H1 (cell line): ENCODE measurements around the gene PRELID1. TPM values are rescaled to one million over a fixed set of nuclear protein-coding genes. Genes with fewer than 3 reads are reported as not detected.

ENCODE experiments used
- CTCF ChIA-PET: fragments of 300-600 bp; sonication (Branson Sonifier 250); formaldehyde crosslinking; loops from one replicate; lab custom pipeline; 2021; ENCODE audit not compliant: partially characterized antibody; lab: Charles Lee
- POLR2A ChIA-PET: fragments of 300-600 bp; sonication (Branson Sonifier 250); formaldehyde crosslinking; loops from one replicate; lab custom pipeline; 2021; ENCODE audit warnings: inconsistent platforms; ENCODE audit not compliant: partially characterized antibody; lab: Charles Lee
- DNase-seq, 2 experiments: peaks; one replicate each; pipeline versions ENCODE4 v3.0.0 to v3.0.0-alpha.2; 2010 to 2022; ENCODE audit warnings: low spot score in 2 of 2, low read depth in 1 of 2, mixed read lengths in 1 of 2
- FAIRE-seq: peaks from 2 replicates; lab custom pipeline; 2011; peaks lifted over from hg19 to GRCh38; lab: Jason Lieb, UNC
- H2AFZ ChIP-seq: 2 replicates; pipeline ENCODE4 v1.8.1; 2012; ENCODE audit warnings: low read length, inconsistent platforms
- H2AK5ac ChIP-seq: 2 replicates; pipeline ENCODE4 v1.6.1; 2013; ENCODE audit warnings: low read depth, low read length
- H2BK120ac ChIP-seq: replicated peaks from 2 replicates; pipeline ENCODE3; 2013; ENCODE audit warnings: low read depth, low read length, inconsistent platforms
- H2BK12ac ChIP-seq: 2 replicates; pipeline ENCODE4 v1.6.1; 2013; ENCODE audit warnings: low read depth, low read length
- H2BK15ac ChIP-seq: 2 replicates; pipeline ENCODE4 v1.6.1; 2013; ENCODE audit warnings: low read length
- H2BK20ac ChIP-seq: 2 replicates; pipeline ENCODE4 v1.6.1; 2013; ENCODE audit warnings: low read length
- H2BK5ac ChIP-seq: 2 replicates; pipeline ENCODE4 v1.6.1; 2013; ENCODE audit warnings: low read depth, low read length
- H3K14ac ChIP-seq: 2 replicates; pipeline ENCODE4 v1.6.1; 2013; ENCODE audit warnings: inconsistent platforms; ENCODE audit not compliant: insufficient read length
- H3K18ac ChIP-seq: 2 replicates; pipeline ENCODE4 v1.6.1; 2013; ENCODE audit warnings: low read length; ENCODE audit errors: extremely low read depth
- H3K23ac ChIP-seq: 2 replicates; pipeline ENCODE4 v1.6.1; 2013; ENCODE audit warnings: inconsistent platforms; ENCODE audit not compliant: insufficient read length
- H3K23me2 ChIP-seq: 2 replicates; pipeline ENCODE4 v1.6.1; 2013; ENCODE audit warnings: low read depth, low read length
- H3K27ac ChIP-seq: 2 replicates; pipeline ENCODE4 v1.6.1; 2011; ENCODE audit warnings: low read depth, low read length, inconsistent platforms
- H3K27me3 ChIP-seq, 4 experiments: replicated peaks in 1 of 4; 1 replicate in 1 of 4; 2 replicates in 3 of 4; pipeline versions ENCODE4 v1.6.1 to v1.8.1; 2011 to 2013; ENCODE audit warnings: low read length in 3 of 4, mild to moderate bottlenecking in 3 of 4, inconsistent platforms in 2 of 4, mixed read lengths in 2 of 4, moderate library complexity in 1 of 4; ENCODE audit not compliant: control insufficient read depth in 3 of 4, insufficient read depth in 3 of 4; ENCODE audit errors: extremely low read depth in 1 of 4
- H3K36me3 ChIP-seq, 4 experiments: 2 replicates each; pipeline versions ENCODE4 v1.6.1 to v1.8.1; 2011 to 2013; ENCODE audit warnings: mild to moderate bottlenecking in 4 of 4, low read length in 3 of 4, moderate library complexity in 2 of 4, control low read depth in 1 of 4, inconsistent platforms in 1 of 4; ENCODE audit not compliant: insufficient read depth in 4 of 4, control insufficient read depth in 2 of 4
- H3K4ac ChIP-seq: replicated peaks from 2 replicates; pipeline ENCODE3; 2013; ENCODE audit warnings: low read length, low read depth, mixed read lengths, inconsistent platforms; ENCODE audit not compliant: insufficient read length
- H3K4me1 ChIP-seq, 4 experiments: replicated peaks in 1 of 4; 1 replicate in 1 of 4; 2 replicates in 3 of 4; pipeline versions ENCODE4 v1.6.1 to v1.8.1; 2011 to 2013; ENCODE audit warnings: low read length in 3 of 4, inconsistent platforms in 2 of 4, mixed read lengths in 1 of 4; ENCODE audit not compliant: insufficient read depth in 4 of 4, control insufficient read depth in 3 of 4
- H3K4me2 ChIP-seq, 2 experiments: 2 replicates each; pipeline versions ENCODE4 v1.6.1 to v1.8.1; 2011 to 2013; ENCODE audit warnings: low read depth in 2 of 2, low read length in 2 of 2, control low read depth in 1 of 2, inconsistent platforms in 1 of 2, mild to moderate bottlenecking in 1 of 2; ENCODE audit not compliant: insufficient read depth in 1 of 2
- H3K4me3 ChIP-seq, 4 experiments: fragments of 200-600, 300-600 bp in 1 of 4; sonication (generic), shearing (Covaris generic), sonication (Bioruptor Twin) in 1 of 4; 2 replicates each; pipeline versions ENCODE4 v1.5.1 to v1.8.1; 2011 to 2016; ENCODE audit warnings: low read length in 4 of 4, low read depth in 3 of 4, control low read depth in 2 of 4, inconsistent platforms in 2 of 4, mild to moderate bottlenecking in 2 of 4, mixed read lengths in 1 of 4, moderate library complexity in 1 of 4; ENCODE audit not compliant: insufficient read depth in 2 of 4; ENCODE audit errors: extremely low read depth in 1 of 4
- H3K56ac ChIP-seq: replicated peaks from 2 replicates; pipeline ENCODE3; 2013; ENCODE audit warnings: low read depth, mild to moderate bottlenecking, mixed read lengths, low read length, inconsistent platforms; ENCODE audit not compliant: insufficient read length
- H3K79me1 ChIP-seq: 2 replicates; pipeline ENCODE4 v1.6.1; 2013; ENCODE audit warnings: low read depth, low read length, control low read depth
- H3K79me2 ChIP-seq, 2 experiments: 2 replicates each; pipeline versions ENCODE4 v1.6.1 to v1.8.1; 2012 to 2013; ENCODE audit warnings: low read length in 2 of 2, mild to moderate bottlenecking in 2 of 2, inconsistent platforms in 1 of 2; ENCODE audit not compliant: insufficient read depth in 2 of 2, control insufficient read depth in 1 of 2
- H3K9ac ChIP-seq, 4 experiments: replicated peaks in 1 of 4; 1 replicate in 1 of 4; 2 replicates in 3 of 4; pipeline versions ENCODE4 v1.6.1 to v1.8.1; 2011 to 2013; ENCODE audit warnings: low read depth in 3 of 4, low read length in 3 of 4, control low read depth in 2 of 4, mild to moderate bottlenecking in 2 of 4, moderate library complexity in 2 of 4, inconsistent platforms in 1 of 4; ENCODE audit errors: extremely low read depth in 1 of 4
- H3K9me3 ChIP-seq, 2 experiments: 2 replicates each; pipeline versions ENCODE4 v1.6.1 to v1.8.1; 2012 to 2013; ENCODE audit warnings: mild to moderate bottlenecking in 2 of 2, moderate library complexity in 2 of 2, control low read depth in 1 of 2, inconsistent platforms in 1 of 2, low read depth in 1 of 2, low read length in 1 of 2, mixed read lengths in 1 of 2; ENCODE audit not compliant: insufficient read depth in 2 of 2
- H4K20me1 ChIP-seq, 2 experiments: replicated peaks in 1 of 2; 2 replicates each; pipeline versions ENCODE3 to v1.8.1; 2011 to 2013; ENCODE audit warnings: inconsistent platforms in 2 of 2, low read length in 2 of 2, mild to moderate bottlenecking in 1 of 2; ENCODE audit not compliant: insufficient read depth in 2 of 2, control insufficient read depth in 1 of 2
- H4K5ac ChIP-seq: 2 replicates; pipeline ENCODE4 v1.6.1; 2013; ENCODE audit warnings: low read length, low read depth, mixed read lengths, inconsistent platforms; ENCODE audit not compliant: insufficient read length
- H4K8ac ChIP-seq: 2 replicates; pipeline ENCODE4 v1.8.0; 2013; ENCODE audit warnings: mild to moderate bottlenecking, moderate library complexity, low read length, inconsistent platforms; ENCODE audit not compliant: insufficient read depth; ENCODE audit errors: extremely low read depth
- H4K91ac ChIP-seq: replicated peaks from 2 replicates; pipeline ENCODE3; 2013; ENCODE audit warnings: low read length, mixed read lengths, inconsistent platforms; ENCODE audit not compliant: insufficient read length
- HDAC2 ChIP-seq, 2 experiments: fragments of 300-600 bp in 1 of 2; sonication (generic) in 1 of 2; IDR thresholded peaks; 2 replicates each; pipeline ENCODE4 v1.6.1; 2011 to 2012; ENCODE audit warnings: low read depth in 2 of 2, low read length in 2 of 2, mild to moderate bottlenecking in 2 of 2, moderate library complexity in 2 of 2, borderline replicate concordance in 1 of 2, inconsistent platforms in 1 of 2
- WGBS, 2 experiments: shearing (Covaris generic) in 1 of 2; methylation state at CpG; one replicate each; pipeline versions ENCODE4 v1.1.6 to v1.1.7; 2013 to 2015; ENCODE audit warnings: low lambda C conversion rate in 2 of 2, mixed read lengths in 2 of 2, inconsistent platforms in 1 of 2, low coverage in 1 of 2, missing lambda C conversion rate in 1 of 2; ENCODE audit not compliant: insufficient replicate concordance in 2 of 2, insufficient coverage in 1 of 2, insufficient read length in 1 of 2; ENCODE audit errors: extremely low coverage in 1 of 2, missing lambda C conversion rate in 1 of 2; 5-methylcytosine and 5-hydroxymethylcytosine counted together
- polyA plus RNA-seq, 7 experiments: library from polyadenylated mRNA; depleted of rRNA in 3 of 7; stranded (reverse) in 5 of 7; unstranded in 2 of 7; fragments of >200 nt in 5 of 7; fragments of 200-250 nt in 2 of 7; gene quantifications; 1 replicate in 5 of 7; 2 replicates in 1 of 7; 4 replicates in 1 of 7; pipeline versions ENCODE4 v1.2.1 to v1.2.3, GENCODE V29; 2011 to 2013; ENCODE audit warnings: missing spikeins in 2 of 7, mixed read lengths in 2 of 7
- total RNA-seq: library from RNA; stranded (reverse); fragmentation: NEBNext Ultra II Directional; extraction: Animal tissue kit (Norgen Biotek cat#: 25700); gene quantifications from 2 replicates; pipeline ENCODE4 v1.2.1, GENCODE V29; 2021

The PRELID1 gene
- total and polyA plus RNA-seq, 2 of the 8 experiments (the other 6 are each of a cell fraction or from before 2014, with no cell fraction given), result 272 to 428 TPM

DNA sequence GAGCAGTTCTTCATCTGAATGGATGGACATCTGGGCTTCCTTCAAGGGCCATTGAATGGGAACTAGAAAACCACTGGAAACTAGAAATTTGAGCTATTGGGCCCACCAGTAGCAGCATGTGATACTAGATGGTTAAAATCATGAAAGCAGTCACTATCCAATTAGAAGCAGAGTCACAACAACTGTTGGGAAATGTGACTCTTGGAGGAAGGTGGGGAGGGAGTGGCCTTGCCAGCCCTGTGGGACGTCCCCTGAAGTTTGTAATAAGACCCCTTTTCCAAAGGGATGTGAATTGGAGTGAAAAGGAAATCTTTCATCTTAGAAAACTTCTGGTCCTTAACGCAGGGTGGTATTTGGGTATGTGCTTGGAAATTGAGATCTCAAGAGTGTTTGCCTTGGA lies 5.7 kb upstream of the PRELID1 start:
- H2BK15ac ChIP-seq, result no peak overlapping the region
- no peak overlapping the region for H3K4me2 ChIP-seq
- no peak overlapping the region for H2AK5ac ChIP-seq
- H3K4ac ChIP-seq, result no peak overlapping the region
- H3K18ac ChIP-seq, result no peak overlapping the region
- H3K27me3 ChIP-seq, result no peaks in the 10 kb centered on the region
- H3K23me2 ChIP-seq, result peaks cover 3% of the 10 kb centered on the region; the same call in 1 of the 2 replicates
- no peak for TF ChIP-seq HDAC2 (IDR thresholded peaks at IDR 0.05; ENCODE audit: borderline replicate concordance in 1 of 2, low read depth in 2 of 2, low read length in 2 of 2)
- peaks cover 10 to 23% of the 10 kb centered on the region in 2 experiments for H4K20me1 ChIP-seq
- H3K36me3 ChIP-seq, result peaks cover 22 to 46% (median 31%) of the 10 kb centered on the region in 4 experiments
- H2BK20ac ChIP-seq, result no peak overlapping the region
- DNase-seq, result no peak
- no peak overlapping the region for H3K9ac ChIP-seq
- CTCF ChIA-PET, result interaction anchor here (1.3 to 6.5 kb wide), 4 partner anchors 12 to 226 kb away, joined by 3 to 37 read pairs (median 7); no protein-coding TSS in a partner anchor
- WGBS, 2 experiments, result 88% methylated on average over 2 of the region's 2 CpGs; no CpG with 5 or more reads in 1 of the 2 experiments
- H3K4me3 ChIP-seq, result no peak overlapping the region; a peak in 1 of 8 replicates
- no peak overlapping the region for H3K23ac ChIP-seq
- H3K27ac ChIP-seq, result no peak overlapping the region
- no peaks in the 10 kb centered on the region; a peak in 1 of 4 replicates for H3K79me2 ChIP-seq
- no peak overlapping the region for H3K14ac ChIP-seq
- FAIRE-seq, result no peak
- no peaks in the 10 kb centered on the region for H3K9me3 ChIP-seq
- H2BK12ac ChIP-seq, result no peak overlapping the region
- no peak overlapping the region for H4K91ac ChIP-seq
- no peak overlapping the region for H2BK5ac ChIP-seq
- POLR2A ChIA-PET, result interaction anchor here (1.1 to 12.1 kb wide), 6 partner anchors 11 to 180 kb away, joined by 3 to 111 read pairs (median 3); partner anchors contain the start of gene NSD1
- H3K56ac ChIP-seq, result no peak overlapping the region
- H2BK120ac ChIP-seq, result no peak overlapping the region
- no peak overlapping the region for H4K8ac ChIP-seq
- no peak overlapping the region for H2AFZ ChIP-seq
- peaks cover 0 to 14% (median 4%) of the 10 kb centered on the region in 4 experiments; a peak in 6 of 7 replicates for H3K4me1 ChIP-seq
- H3K79me1 ChIP-seq, result peaks cover 5% of the 10 kb centered on the region; the same call in 1 of the 2 replicates
- no peak overlapping the region for H4K5ac ChIP-seq
